ENCODE results near the gene CHRM2. TPM values are rescaled to one million over a fixed set of nuclear protein-coding genes. Genes with fewer than 3 reads are reported as not detected.

The CHRM2 gene
- total and polyA plus RNA-seq, 2 experiments from 2014 or later = 0.21 to 0.35 TPM

DNA sequence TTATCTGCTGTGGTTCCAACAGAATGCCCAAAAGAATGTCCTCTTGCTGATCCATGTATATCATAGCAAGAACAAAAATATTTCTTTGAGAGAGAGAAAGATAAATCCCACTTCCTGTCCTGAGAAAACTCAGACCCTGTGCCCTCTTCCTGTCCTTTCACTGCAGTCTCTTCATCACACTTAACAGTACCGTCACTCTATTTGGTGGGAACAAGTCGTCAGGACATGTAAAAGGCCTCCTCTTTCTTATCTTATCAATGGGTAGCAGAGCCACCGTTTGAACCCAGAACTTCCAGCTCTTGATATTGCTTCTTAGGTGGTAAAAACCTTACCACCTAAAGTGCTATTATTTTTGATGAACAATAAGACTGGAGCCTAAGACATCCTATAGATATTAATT, 43.9 kb downstream of the CHRM2 start:
- H3K36me3 Mint-ChIP-seq (ENCODE audit: low read depth) = no peaks in the 10 kb centered on the region; the same call in 2 of the 3 replicates
- no peak overlapping the region for H3K27ac ChIP-seq (ENCODE audit: low read depth)
- H3K4me3 ChIP-seq = no peak overlapping the region
- peaks cover 10% of the 10 kb centered on the region for H3K4me1 ChIP-seq (ENCODE audit: insufficient read depth)
- DNase-seq (ENCODE audit: low spot score) (peak; percentile 21), ATAC-seq (no peak)
- H3K79me2 ChIP-seq (replicated peaks; ENCODE audit: insufficient read depth) = no peaks in the 10 kb centered on the region
- no peaks in the 10 kb centered on the region for H3K36me3 ChIP-seq (ENCODE audit: insufficient read depth)
- H2AFZ ChIP-seq = no peak overlapping the region
- H3K9me3 Mint-ChIP-seq = 0 out of 3 replicates have a peak, but pooled peaks cover 3% of the 10 kb centered on the region
- peaks cover 4% of the 10 kb centered on the region; the same call in 2 of the 3 replicates for H3K4me1 Mint-ChIP-seq
- H3K27me3 Mint-ChIP-seq (ENCODE audit: insufficient read depth, low read depth, poor library complexity) = no peaks in the 10 kb centered on the region
- no peaks in the 10 kb centered on the region for H4K20me1 ChIP-seq (replicated peaks; ENCODE audit: insufficient read depth)
- no peak for TF ChIP-seq EZH2 (IDR thresholded peaks at IDR 0.05; ENCODE audit: low read depth, unreplicated experiment)
- no peak for TF ChIP-seq POLR2AphosphoS5 (IDR thresholded peaks at IDR 0.05; ENCODE audit: low read depth)
- TF ChIP-seq, protein P1, sequence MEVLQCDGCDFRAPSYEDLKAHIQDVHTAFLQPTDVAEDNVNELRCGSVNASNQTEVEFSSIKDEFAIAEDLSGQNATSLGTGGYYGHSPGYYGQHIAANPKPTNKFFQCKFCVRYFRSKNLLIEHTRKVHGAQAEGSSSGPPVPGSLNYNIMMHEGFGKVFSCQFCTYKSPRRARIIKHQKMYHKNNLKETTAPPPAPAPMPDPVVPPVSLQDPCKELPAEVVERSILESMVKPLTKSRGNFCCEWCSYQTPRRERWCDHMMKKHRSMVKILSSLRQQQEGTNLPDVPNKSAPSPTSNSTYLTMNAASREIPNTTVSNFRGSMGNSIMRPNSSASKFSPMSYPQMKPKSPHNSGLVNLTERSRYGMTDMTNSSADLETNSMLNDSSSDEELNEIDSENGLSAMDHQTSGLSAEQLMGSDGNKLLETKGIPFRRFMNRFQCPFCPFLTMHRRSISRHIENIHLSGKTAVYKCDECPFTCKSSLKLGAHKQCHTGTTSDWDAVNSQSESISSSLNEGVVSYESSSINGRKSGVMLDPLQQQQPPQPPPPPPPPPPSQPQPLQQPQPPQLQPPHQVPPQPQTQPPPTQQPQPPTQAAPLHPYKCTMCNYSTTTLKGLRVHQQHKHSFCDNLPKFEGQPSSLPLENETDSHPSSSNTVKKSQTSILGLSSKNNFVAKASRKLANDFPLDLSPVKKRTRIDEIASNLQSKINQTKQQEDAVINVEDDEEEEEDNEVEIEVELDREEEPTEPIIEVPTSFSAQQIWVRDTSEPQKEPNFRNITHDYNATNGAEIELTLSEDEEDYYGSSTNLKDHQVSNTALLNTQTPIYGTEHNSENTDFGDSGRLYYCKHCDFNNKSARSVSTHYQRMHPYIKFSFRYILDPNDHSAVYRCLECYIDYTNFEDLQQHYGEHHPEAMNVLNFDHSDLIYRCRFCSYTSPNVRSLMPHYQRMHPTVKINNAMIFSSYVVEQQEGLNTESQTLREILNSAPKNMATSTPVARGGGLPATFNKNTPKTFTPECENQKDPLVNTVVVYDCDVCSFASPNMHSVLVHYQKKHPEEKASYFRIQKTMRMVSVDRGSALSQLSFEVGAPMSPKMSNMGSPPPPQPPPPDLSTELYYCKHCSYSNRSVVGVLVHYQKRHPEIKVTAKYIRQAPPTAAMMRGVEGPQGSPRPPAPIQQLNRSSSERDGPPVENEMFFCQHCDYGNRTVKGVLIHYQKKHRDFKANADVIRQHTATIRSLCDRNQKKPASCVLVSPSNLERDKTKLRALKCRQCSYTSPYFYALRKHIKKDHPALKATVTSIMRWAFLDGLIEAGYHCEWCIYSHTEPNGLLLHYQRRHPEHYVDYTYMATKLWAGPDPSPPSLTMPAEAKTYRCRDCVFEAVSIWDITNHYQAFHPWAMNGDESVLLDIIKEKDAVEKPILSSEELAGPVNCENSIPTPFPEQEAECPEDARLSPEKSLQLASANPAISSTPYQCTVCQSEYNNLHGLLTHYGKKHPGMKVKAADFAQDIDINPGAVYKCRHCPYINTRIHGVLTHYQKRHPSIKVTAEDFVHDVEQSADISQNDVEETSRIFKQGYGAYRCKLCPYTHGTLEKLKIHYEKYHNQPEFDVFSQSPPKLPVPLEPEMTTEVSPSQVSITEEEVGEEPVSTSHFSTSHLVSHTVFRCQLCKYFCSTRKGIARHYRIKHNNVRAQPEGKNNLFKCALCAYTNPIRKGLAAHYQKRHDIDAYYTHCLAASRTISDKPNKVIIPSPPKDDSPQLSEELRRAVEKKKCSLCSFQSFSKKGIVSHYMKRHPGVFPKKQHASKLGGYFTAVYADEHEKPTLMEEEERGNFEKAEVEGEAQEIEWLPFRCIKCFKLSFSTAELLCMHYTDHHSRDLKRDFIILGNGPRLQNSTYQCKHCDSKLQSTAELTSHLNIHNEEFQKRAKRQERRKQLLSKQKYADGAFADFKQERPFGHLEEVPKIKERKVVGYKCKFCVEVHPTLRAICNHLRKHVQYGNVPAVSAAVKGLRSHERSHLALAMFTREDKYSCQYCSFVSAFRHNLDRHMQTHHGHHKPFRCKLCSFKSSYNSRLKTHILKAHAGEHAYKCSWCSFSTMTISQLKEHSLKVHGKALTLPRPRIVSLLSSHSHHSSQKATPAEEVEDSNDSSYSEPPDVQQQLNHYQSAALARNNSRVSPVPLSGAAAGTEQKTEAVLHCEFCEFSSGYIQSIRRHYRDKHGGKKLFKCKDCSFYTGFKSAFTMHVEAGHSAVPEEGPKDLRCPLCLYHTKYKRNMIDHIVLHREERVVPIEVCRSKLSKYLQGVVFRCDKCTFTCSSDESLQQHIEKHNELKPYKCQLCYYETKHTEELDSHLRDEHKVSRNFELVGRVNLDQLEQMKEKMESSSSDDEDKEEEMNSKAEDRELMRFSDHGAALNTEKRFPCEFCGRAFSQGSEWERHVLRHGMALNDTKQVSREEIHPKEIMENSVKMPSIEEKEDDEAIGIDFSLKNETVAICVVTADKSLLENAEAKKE (CRISPR knock-in tag; IDR thresholded peaks at IDR 0.05) = no peak
- TF ChIP-seq, protein P2, sequence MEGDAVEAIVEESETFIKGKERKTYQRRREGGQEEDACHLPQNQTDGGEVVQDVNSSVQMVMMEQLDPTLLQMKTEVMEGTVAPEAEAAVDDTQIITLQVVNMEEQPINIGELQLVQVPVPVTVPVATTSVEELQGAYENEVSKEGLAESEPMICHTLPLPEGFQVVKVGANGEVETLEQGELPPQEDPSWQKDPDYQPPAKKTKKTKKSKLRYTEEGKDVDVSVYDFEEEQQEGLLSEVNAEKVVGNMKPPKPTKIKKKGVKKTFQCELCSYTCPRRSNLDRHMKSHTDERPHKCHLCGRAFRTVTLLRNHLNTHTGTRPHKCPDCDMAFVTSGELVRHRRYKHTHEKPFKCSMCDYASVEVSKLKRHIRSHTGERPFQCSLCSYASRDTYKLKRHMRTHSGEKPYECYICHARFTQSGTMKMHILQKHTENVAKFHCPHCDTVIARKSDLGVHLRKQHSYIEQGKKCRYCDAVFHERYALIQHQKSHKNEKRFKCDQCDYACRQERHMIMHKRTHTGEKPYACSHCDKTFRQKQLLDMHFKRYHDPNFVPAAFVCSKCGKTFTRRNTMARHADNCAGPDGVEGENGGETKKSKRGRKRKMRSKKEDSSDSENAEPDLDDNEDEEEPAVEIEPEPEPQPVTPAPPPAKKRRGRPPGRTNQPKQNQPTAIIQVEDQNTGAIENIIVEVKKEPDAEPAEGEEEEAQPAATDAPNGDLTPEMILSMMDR (conservative IDR thresholded peaks at IDR 0.05; ENCODE audit: low read depth in 2 of 2) = no peak
- no peak for TF ChIP-seq STAT1 (IDR thresholded peaks at IDR 0.05; ENCODE audit: unreplicated experiment)
- TF ChIP-seq NANOG (IDR thresholded peaks at IDR 0.05; ENCODE audit: borderline replicate concordance) = no peak
- no peak for TF ChIP-seq CREB1 (CRISPR knock-in tag; IDR thresholded peaks at IDR 0.05; ENCODE audit: low read depth)
- TF ChIP-seq EZH2phosphoT487 (IDR thresholded peaks at IDR 0.05; ENCODE audit: unreplicated experiment) = no peak
- H3F3A ChIP-seq (replicated peaks; ENCODE audit: low read depth) = no peaks in the 10 kb centered on the region
- no peak overlapping the region for H3K4me3 Mint-ChIP-seq
- no peak overlapping the region for H3K27ac Mint-ChIP-seq
- H3K9me2 ChIP-seq (ENCODE audit: insufficient read depth) = peaks cover 5% of the 10 kb centered on the region; the same call in 1 of the 2 replicates
- no peaks in the 10 kb centered on the region for H3K27me3 ChIP-seq (ENCODE audit: insufficient read depth)
- H3K4me2 ChIP-seq = no peak overlapping the region
